SK-N-SH treated with all-trans-retinoic acid at 6 μM for 48 hours (cell line): ENCODE data around the gene HOXB1.

Experiments used
- ATAC-seq: fragments of 200-7000 bp; cut with Tn5 transposase; 3 replicates; pipeline ENCODE4 v1.9.1; 2020; ENCODE audit warnings: mild to moderate bottlenecking, moderate library complexity
- ARNTL ChIP-seq: fragments of 450-650 bp; formaldehyde crosslinking; IDR thresholded peaks from 2 replicates; pipeline ENCODE4 v1.5.0; 2020; ENCODE audit warnings: low read depth, mild to moderate bottlenecking, moderate library complexity, borderline replicate concordance
- BACH2 ChIP-seq: fragments of 250-450 bp; sonication (Bioruptor Pico); IDR thresholded peaks from 2 replicates; pipeline ENCODE4 v1.9.0; 2021; ENCODE audit warnings: mild to moderate bottlenecking, borderline replicate concordance
- CSDC2 ChIP-seq: fragments of 250-450 bp; sonication (Bioruptor Pico); IDR thresholded peaks from 2 replicates; pipeline ENCODE4 v1.5.0; 2020; ENCODE audit warnings: mild to moderate bottlenecking, moderate library complexity
- ESRRG ChIP-seq: fragments of 250-450 bp; sonication (Bioruptor Pico); IDR thresholded peaks from 2 replicates; pipeline ENCODE4 v1.6.1; 2021; ENCODE audit warnings: mild to moderate bottlenecking
- GLIS3 ChIP-seq: fragments of 250-450 bp; sonication (Bioruptor Pico); IDR thresholded peaks from 2 replicates; pipeline ENCODE4 v1.5.0; 2020; ENCODE audit warnings: mild to moderate bottlenecking, moderate library complexity
- ISL1 ChIP-seq: fragments of 250-450 bp; sonication (Bioruptor Pico); IDR thresholded peaks from 2 replicates; pipeline ENCODE4 v2.1.2; 2022; ENCODE audit warnings: mild to moderate bottlenecking, moderate library complexity
- OSR1 ChIP-seq: fragments of 250-450 bp; sonication (Bioruptor Pico); IDR thresholded peaks from 2 replicates; pipeline ENCODE4 v1.8.0; 2022; ENCODE audit warnings: moderate library complexity, mild to moderate bottlenecking, inconsistent platforms
- PPARA ChIP-seq: fragments of 250-450 bp; sonication (Bioruptor Pico); IDR thresholded peaks from 2 replicates; pipeline ENCODE4 v1.5.0; 2020; ENCODE audit warnings: mild to moderate bottlenecking, borderline replicate concordance
- RARB ChIP-seq: fragments of 250-450 bp; sonication (Bioruptor Pico); IDR thresholded peaks from 2 replicates; pipeline ENCODE4 v1.8.0; 2021; ENCODE audit warnings: mild to moderate bottlenecking, moderate library complexity
- SNAI2 ChIP-seq: fragments of 250-450 bp; sonication (Bioruptor Pico); IDR thresholded peaks from 2 replicates; pipeline ENCODE4 v1.5.0; 2020; ENCODE audit warnings: mild to moderate bottlenecking, moderate library complexity
- TCF4 ChIP-seq: fragments of 250-450 bp; sonication (Bioruptor Pico); IDR thresholded peaks from 2 replicates; pipeline ENCODE4 v1.8.0; 2021; ENCODE audit warnings: mild to moderate bottlenecking, moderate library complexity, borderline replicate concordance
- TOX ChIP-seq: fragments of 250-450 bp; sonication (Bioruptor Pico); IDR thresholded peaks from 2 replicates; pipeline ENCODE4 v1.8.0; 2021; ENCODE audit warnings: mild to moderate bottlenecking, moderate library complexity, borderline replicate concordance
- ZFP3 ChIP-seq: fragments of 250-450 bp; sonication (Bioruptor Pico); IDR thresholded peaks from 2 replicates; pipeline ENCODE4 v1.5.0; 2020; ENCODE audit warnings: mild to moderate bottlenecking, moderate library complexity
- ZFP30 ChIP-seq: fragments of 450-650 bp; formaldehyde crosslinking; IDR thresholded peaks from 2 replicates; pipeline ENCODE4 v1.5.0; 2022; ENCODE audit warnings: mild to moderate bottlenecking, moderate library complexity
- ZNF565 ChIP-seq: fragments of 450-650 bp; formaldehyde crosslinking; conservative IDR thresholded peaks from 2 replicates; pipeline ENCODE4 v1.5.0; 2020; ENCODE audit warnings: low read depth, mild to moderate bottlenecking, moderate library complexity
- ZNF70 ChIP-seq: fragments of 450-650 bp; formaldehyde crosslinking; IDR thresholded peaks from 2 replicates; pipeline ENCODE4 v1.5.0; 2020; ENCODE audit warnings: mild to moderate bottlenecking, moderate library complexity
- ZNF8 ChIP-seq: fragments of 450-650 bp; formaldehyde crosslinking; IDR thresholded peaks from 2 replicates; pipeline ENCODE4 v1.5.0; 2020; ENCODE audit warnings: mild to moderate bottlenecking, moderate library complexity
- TF ChIP-seq, protein P1 (sequence below): fragments of 250-450 bp; sonication (Bioruptor Pico); IDR thresholded peaks from 2 replicates; pipeline ENCODE4 v1.5.1; 2021; ENCODE audit warnings: mild to moderate bottlenecking, moderate library complexity
- TF ChIP-seq, protein P2 (sequence below): fragments of 250-450 bp; sonication (Bioruptor Pico); IDR thresholded peaks from 2 replicates; pipeline ENCODE4 v1.8.0; 2020; ENCODE audit warnings: mild to moderate bottlenecking, moderate library complexity, borderline replicate concordance
- TF ChIP-seq, protein P3 (sequence below): fragments of 250-450 bp; sonication (Bioruptor Pico); IDR thresholded peaks from 2 replicates; pipeline ENCODE4 v1.5.0; 2020; ENCODE audit warnings: mild to moderate bottlenecking, moderate library complexity
- TF ChIP-seq, protein P4 (sequence below): fragments of 250-450 bp; sonication (Bioruptor Pico); IDR thresholded peaks from 2 replicates; pipeline ENCODE4 v1.8.0; 2021; ENCODE audit warnings: low read depth, mild to moderate bottlenecking, moderate library complexity, borderline replicate concordance
- TF ChIP-seq, protein P5 (sequence below): fragments of 250-450 bp; sonication (Bioruptor Pico); IDR thresholded peaks from 2 replicates; pipeline ENCODE4 v1.5.1; 2020; ENCODE audit warnings: low read depth, mild to moderate bottlenecking, moderate library complexity

HOXB1 gene

DNA sequence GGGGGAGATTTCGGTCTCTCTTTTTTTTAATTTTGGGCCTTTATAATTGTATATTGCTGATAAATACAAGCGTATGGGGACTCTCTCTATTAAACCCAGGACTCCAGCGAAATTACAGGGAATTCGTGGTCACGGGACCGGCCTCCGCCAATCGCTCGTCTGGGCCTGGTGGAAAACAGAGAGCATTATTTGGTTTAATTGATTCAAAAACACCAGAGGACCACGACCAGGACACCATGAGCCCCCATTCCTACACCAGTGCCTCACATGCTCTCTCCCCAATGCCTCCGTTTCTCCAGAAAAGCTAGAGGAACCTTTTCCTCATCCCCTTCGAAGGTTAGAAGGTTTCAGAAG, 14.2 kb upstream of the HOXB1 start, which contains the start of gene HOXB2:
Gene HOXB2, minus strand, starts transcription at position 88 of the 354 bp plus-strand sequence. CDS start 198 bp downstream, outside the sequence.
- no peak for ATAC-seq
- TF ChIP-seq OSR1 = no peak
- TF ChIP-seq ZNF565 = no peak
- no peak for TF ChIP-seq TOX (CRISPR knock-in tag)
- TF ChIP-seq ZFP3 (CRISPR knock-in tag) = no peak
- no peak for TF ChIP-seq SNAI2 (CRISPR knock-in tag)
- TF ChIP-seq CSDC2 (CRISPR knock-in tag) = no peak
- TF ChIP-seq RARB (CRISPR knock-in tag) = no peak
- TF ChIP-seq, protein P1, sequence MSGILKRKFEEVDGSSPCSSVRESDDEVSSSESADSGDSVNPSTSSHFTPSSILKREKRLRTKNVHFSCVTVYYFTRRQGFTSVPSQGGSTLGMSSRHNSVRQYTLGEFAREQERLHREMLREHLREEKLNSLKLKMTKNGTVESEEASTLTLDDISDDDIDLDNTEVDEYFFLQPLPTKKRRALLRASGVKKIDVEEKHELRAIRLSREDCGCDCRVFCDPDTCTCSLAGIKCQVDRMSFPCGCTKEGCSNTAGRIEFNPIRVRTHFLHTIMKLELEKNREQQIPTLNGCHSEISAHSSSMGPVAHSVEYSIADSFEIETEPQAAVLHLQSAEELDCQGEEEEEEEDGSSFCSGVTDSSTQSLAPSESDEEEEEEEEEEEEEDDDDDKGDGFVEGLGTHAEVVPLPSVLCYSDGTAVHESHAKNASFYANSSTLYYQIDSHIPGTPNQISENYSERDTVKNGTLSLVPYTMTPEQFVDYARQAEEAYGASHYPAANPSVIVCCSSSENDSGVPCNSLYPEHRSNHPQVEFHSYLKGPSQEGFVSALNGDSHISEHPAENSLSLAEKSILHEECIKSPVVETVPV (CRISPR knock-in tag) = no peak
- no peak for TF ChIP-seq ARNTL (CRISPR knock-in tag)

DNA sequence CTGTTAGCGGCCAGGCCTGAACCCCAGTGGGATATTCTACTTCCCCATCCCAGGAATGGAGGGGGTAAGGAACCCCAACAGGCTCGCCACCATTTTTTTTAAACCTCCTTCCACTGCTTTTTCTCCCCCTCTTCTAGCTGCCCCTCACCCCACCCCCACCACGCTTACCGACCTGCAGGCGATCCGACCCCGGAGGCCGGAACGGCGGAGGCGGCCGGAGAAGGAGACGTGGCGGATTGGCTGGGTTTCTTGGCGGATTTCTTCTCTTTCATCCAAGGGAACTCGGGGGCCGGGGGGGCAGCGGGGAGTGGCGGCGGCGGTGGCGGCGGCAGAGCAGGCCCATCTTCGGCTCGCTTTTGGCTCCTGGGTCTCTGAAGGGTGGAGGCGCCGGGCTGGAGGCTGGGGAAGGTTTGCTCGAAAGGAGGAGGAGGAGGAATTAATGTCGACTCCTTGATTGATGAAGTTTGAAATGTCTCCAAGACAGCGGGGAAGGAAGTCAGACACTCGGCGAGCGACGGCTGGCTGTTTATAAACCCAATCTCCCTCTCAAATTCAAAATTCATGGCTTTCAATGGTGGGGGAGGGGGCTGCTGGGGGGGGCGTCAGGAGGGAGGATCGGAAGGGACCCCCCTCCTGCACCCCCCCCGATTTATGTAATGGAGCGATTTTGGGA, 13.7 kb upstream of the HOXB1 start:
- no peak for TF ChIP-seq OSR1
- TF ChIP-seq, protein P2, sequence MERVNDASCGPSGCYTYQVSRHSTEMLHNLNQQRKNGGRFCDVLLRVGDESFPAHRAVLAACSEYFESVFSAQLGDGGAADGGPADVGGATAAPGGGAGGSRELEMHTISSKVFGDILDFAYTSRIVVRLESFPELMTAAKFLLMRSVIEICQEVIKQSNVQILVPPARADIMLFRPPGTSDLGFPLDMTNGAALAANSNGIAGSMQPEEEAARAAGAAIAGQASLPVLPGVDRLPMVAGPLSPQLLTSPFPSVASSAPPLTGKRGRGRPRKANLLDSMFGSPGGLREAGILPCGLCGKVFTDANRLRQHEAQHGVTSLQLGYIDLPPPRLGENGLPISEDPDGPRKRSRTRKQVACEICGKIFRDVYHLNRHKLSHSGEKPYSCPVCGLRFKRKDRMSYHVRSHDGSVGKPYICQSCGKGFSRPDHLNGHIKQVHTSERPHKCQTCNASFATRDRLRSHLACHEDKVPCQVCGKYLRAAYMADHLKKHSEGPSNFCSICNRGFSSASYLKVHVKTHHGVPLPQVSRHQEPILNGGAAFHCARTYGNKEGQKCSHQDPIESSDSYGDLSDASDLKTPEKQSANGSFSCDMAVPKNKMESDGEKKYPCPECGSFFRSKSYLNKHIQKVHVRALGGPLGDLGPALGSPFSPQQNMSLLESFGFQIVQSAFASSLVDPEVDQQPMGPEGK (CRISPR knock-in tag) = no peak
- TF ChIP-seq CSDC2 (CRISPR knock-in tag) = no peak
- no peak for TF ChIP-seq TCF4
- no peak for TF ChIP-seq PPARA (CRISPR knock-in tag)
- TF ChIP-seq SNAI2 (CRISPR knock-in tag) = no peak
- TF ChIP-seq, protein P1 (CRISPR knock-in tag) = no peak
- no peak for TF ChIP-seq ZNF8
- TF ChIP-seq ZNF70 (CRISPR knock-in tag) = no peak
- ATAC-seq = no peak

DNA sequence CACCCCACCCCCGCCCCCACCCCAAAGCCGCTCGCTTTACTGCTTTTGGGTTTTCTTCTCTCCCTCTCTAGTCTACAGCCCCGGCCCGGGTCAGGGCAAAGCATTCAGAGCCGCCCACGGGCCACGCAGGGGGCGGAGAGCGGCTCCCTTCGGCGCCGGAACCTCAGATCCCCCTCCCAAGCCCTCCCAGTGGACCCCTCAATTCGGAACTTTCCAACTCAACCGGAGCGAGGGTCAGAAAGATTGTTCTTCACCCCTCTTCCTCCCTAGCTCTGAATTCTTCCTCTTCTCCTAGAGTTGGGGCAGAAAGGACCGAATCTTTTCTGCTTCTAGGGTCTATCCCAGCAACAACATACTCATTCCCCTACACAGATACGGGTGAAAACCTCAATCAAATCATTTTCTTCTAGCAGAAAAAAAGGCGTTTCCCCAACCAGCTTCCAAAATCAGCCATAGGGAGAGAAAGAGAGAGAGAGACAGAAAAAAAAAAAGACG, 13.1 kb upstream of the HOXB1 start:
- TF ChIP-seq ISL1 (no peak), ZNF565 (no peak), ESRRG (no peak), SNAI2 (CRISPR knock-in tag) (no peak), ZNF8 (no peak), CSDC2 (CRISPR knock-in tag) (no peak), PPARA (CRISPR knock-in tag) (no peak), BACH2 (no peak), ZFP30 (no peak), ZFP3 (CRISPR knock-in tag) (no peak), ARNTL (CRISPR knock-in tag) (no peak), TOX (CRISPR knock-in tag) (no peak), GLIS3 (CRISPR knock-in tag) (no peak), TCF4 (no peak), OSR1 (no peak), RARB (CRISPR knock-in tag) (no peak)
- TF ChIP-seq, protein P3, sequence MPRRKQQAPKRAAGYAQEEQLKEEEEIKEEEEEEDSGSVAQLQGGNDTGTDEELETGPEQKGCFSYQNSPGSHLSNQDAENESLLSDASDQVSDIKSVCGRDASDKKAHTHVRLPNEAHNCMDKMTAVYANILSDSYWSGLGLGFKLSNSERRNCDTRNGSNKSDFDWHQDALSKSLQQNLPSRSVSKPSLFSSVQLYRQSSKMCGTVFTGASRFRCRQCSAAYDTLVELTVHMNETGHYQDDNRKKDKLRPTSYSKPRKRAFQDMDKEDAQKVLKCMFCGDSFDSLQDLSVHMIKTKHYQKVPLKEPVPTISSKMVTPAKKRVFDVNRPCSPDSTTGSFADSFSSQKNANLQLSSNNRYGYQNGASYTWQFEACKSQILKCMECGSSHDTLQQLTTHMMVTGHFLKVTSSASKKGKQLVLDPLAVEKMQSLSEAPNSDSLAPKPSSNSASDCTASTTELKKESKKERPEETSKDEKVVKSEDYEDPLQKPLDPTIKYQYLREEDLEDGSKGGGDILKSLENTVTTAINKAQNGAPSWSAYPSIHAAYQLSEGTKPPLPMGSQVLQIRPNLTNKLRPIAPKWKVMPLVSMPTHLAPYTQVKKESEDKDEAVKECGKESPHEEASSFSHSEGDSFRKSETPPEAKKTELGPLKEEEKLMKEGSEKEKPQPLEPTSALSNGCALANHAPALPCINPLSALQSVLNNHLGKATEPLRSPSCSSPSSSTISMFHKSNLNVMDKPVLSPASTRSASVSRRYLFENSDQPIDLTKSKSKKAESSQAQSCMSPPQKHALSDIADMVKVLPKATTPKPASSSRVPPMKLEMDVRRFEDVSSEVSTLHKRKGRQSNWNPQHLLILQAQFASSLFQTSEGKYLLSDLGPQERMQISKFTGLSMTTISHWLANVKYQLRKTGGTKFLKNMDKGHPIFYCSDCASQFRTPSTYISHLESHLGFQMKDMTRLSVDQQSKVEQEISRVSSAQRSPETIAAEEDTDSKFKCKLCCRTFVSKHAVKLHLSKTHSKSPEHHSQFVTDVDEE = no peak
- TF ChIP-seq, protein P1 (CRISPR knock-in tag) = no peak
- TF ChIP-seq, protein P4, sequence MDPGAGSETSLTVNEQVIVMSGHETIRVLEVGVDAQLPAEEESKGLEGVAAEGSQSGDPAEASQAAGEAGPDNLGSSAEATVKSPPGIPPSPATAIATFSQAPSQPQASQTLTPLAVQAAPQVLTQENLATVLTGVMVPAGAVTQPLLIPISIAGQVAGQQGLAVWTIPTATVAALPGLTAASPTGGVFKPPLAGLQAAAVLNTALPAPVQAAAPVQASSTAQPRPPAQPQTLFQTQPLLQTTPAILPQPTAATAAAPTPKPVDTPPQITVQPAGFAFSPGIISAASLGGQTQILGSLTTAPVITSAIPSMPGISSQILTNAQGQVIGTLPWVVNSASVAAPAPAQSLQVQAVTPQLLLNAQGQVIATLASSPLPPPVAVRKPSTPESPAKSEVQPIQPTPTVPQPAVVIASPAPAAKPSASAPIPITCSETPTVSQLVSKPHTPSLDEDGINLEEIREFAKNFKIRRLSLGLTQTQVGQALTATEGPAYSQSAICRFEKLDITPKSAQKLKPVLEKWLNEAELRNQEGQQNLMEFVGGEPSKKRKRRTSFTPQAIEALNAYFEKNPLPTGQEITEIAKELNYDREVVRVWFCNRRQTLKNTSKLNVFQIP (CRISPR knock-in tag) = no peak
- TF ChIP-seq, protein P5, sequence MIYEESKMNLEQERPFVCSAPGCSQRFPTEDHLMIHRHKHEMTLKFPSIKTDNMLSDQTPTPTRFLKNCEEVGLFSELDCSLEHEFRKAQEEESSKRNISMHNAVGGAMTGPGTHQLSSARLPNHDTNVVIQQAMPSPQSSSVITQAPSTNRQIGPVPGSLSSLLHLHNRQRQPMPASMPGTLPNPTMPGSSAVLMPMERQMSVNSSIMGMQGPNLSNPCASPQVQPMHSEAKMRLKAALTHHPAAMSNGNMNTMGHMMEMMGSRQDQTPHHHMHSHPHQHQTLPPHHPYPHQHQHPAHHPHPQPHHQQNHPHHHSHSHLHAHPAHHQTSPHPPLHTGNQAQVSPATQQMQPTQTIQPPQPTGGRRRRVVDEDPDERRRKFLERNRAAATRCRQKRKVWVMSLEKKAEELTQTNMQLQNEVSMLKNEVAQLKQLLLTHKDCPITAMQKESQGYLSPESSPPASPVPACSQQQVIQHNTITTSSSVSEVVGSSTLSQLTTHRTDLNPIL (CRISPR knock-in tag) = no peak
- peak; percentile 9; the same call in 1 of the 3 replicates for ATAC-seq
